Measurements from ENCODE around the gene NTN4.
"Not testable (repeated sequence)": the region's sequence is repeated elsewhere in the genome, so short reads cannot be mapped to it uniquely, and the experiment has no call there.

Gene NTN4

DNA sequence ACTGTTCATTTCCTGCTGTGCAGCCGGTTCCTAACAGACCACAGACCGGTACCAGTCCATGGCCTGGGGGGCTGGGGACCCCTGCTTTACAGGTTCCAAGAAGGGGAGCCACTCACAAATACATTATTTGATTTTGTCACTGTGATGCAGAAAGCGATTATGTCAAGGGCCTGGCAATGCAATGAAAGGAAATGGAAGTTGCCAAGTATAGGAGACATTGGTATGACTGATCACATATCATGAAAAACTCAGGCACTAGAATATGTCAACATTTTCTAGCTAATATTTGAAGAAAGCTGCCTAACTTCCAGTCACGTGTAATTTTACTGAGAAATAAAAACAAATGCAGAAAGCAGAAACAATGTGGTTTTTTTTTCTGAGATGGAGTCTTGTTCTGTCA lies 170.4 kb downstream of the NTN4 start:
- Histone ChIP-seq H3K27me3 (peaks cover 4% of the 10 kb centered on the region), H3K36me3 (no peaks in the 10 kb centered on the region), H3K4me3 (ENCODE audit: low read depth in 1 of 2, low read length in 1 of 2) (no peak overlapping the region), H3K27ac (no peak overlapping the region), H3K4me1 (ENCODE audit: control insufficient read depth in 1 of 2, insufficient read depth in 1 of 2, low read depth in 1 of 2, low read length in 1 of 2) (no peaks in the 10 kb centered on the region), H3K9me3 (no peaks in the 10 kb centered on the region)
- TF ChIP-seq, protein P1, sequence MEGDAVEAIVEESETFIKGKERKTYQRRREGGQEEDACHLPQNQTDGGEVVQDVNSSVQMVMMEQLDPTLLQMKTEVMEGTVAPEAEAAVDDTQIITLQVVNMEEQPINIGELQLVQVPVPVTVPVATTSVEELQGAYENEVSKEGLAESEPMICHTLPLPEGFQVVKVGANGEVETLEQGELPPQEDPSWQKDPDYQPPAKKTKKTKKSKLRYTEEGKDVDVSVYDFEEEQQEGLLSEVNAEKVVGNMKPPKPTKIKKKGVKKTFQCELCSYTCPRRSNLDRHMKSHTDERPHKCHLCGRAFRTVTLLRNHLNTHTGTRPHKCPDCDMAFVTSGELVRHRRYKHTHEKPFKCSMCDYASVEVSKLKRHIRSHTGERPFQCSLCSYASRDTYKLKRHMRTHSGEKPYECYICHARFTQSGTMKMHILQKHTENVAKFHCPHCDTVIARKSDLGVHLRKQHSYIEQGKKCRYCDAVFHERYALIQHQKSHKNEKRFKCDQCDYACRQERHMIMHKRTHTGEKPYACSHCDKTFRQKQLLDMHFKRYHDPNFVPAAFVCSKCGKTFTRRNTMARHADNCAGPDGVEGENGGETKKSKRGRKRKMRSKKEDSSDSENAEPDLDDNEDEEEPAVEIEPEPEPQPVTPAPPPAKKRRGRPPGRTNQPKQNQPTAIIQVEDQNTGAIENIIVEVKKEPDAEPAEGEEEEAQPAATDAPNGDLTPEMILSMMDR (IDR thresholded peaks at IDR 0.05) = no peak

DNA sequence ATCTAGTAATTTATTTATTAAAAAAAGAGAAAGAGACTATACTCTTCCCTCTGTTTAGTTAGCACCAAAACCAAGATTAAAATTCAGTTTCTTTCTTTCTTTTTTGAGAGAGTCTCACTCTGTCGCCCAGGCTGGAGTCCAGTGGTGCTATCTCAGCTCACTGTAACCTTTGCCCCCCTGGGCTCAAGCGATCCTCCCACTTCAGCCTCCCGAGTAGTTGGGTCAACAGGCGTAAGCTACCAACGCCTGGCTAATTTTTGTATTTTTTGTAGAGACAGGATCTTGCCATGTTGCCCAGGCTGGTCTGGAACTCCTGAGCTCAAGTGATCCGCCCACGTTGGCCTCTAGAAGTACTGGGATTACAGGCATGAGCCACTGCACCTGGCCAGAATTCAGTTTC lies 174.1 kb downstream of the NTN4 start:
- H3K9me3 ChIP-seq; H3K27ac ChIP-seq; H3K27me3 ChIP-seq; H3K4me3 ChIP-seq (ENCODE audit: low read depth in 1 of 2, low read length in 1 of 2); H3K36me3 ChIP-seq; H3K4me1 ChIP-seq (ENCODE audit: control insufficient read depth in 1 of 2, insufficient read depth in 1 of 2, low read depth in 1 of 2, low read length in 1 of 2): not testable (repeated sequence)

DNA sequence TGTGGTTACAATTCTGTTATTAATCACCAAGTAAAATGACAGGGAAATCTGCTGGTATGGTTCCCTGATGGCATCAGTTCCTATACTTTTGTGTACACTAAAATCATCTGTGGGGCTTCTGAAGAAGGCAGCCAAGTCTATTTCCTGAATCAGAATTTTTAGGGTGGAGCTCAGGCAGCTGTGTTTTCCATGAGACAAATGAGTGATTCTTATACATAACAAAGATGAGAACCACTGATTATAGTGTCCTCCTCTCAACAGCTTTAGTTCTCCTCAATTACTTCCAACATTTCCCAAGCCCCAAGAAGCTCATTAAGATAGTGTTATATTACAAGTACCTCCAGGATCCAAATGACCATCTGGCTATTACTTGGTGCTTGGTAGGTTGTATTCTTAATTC lies 174.8 kb downstream of the NTN4 start:
- Histone ChIP-seq H3K36me3 (no peaks in the 10 kb centered on the region), H3K4me3 (ENCODE audit: low read depth in 1 of 2, low read length in 1 of 2) (no peak overlapping the region), H3K27ac (no peak overlapping the region), H3K9me3 (no peaks in the 10 kb centered on the region), H3K4me1 (ENCODE audit: control insufficient read depth in 1 of 2, insufficient read depth in 1 of 2, low read depth in 1 of 2, low read length in 1 of 2) (no peaks in the 10 kb centered on the region), H3K27me3 (peaks cover 10% of the 10 kb centered on the region)
- TF ChIP-seq, protein P1 (IDR thresholded peaks at IDR 0.05) = no peak

DNA sequence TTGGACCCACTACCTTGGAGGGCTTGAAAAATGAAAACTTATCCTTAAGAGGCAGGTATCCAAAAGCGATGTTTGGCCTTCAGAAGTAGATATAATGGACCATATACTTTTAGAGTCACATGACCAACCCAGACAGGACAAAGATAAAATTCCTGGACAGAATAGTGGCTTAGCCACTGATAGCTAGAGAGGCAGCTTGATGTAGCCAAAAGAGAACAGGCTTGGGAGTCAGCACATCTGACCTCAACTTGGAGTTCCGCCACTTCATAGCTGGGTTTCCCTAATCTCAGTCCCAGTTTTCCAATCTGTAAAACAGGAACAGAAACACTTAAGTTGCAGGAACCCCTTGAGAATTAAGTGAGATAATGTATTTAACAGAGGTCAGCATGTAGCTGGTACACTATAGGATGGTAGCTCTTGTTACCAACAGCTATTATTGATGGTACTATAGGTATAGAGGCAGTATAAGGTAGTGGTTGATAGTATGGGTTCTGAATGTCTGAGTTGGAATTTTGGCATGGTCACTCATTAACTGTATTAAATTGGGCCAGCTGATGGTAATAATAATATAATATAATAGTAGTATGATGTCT lies 176.1 kb downstream of the NTN4 start:
- H3K27ac ChIP-seq = no peak overlapping the region
- H3K4me3 ChIP-seq (ENCODE audit: low read depth in 1 of 2, low read length in 1 of 2) = no peak overlapping the region
- H3K36me3 ChIP-seq = no peaks in the 10 kb centered on the region
- peaks cover 10% of the 10 kb centered on the region for H3K27me3 ChIP-seq
- H3K4me1 ChIP-seq (ENCODE audit: control insufficient read depth in 1 of 2, insufficient read depth in 1 of 2, low read depth in 1 of 2, low read length in 1 of 2) = no peaks in the 10 kb centered on the region
- TF ChIP-seq, protein P1 (IDR thresholded peaks at IDR 0.05) = no peak
- no peaks in the 10 kb centered on the region for H3K9me3 ChIP-seq

DNA sequence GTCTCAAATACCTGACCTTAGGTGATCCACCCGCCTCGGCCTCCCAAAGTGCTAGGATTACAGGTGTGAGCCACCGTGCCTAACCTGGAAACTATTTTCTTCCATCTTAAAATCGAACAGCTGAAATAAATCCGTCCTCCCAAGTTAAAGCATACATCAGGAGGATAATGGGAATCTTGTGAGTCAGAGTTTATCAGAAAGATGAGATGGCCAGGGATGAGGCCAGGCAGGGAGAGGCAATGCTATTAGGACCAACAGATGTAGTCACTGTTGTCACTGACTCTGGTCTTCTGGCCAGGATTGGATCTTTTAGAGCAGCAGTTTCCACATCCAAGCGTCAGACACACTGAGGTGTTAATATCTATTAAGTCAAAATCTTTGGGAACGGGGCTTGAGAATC lies 177.5 kb downstream of the NTN4 start:
- no peaks in the 10 kb centered on the region for H3K9me3 ChIP-seq
- TF ChIP-seq, protein P1 (IDR thresholded peaks at IDR 0.05) = no peak
- peaks cover 24% of the 10 kb centered on the region for H3K27me3 ChIP-seq
- no peak overlapping the region for H3K4me3 ChIP-seq (ENCODE audit: low read depth in 1 of 2, low read length in 1 of 2)
- H3K27ac ChIP-seq = no peak overlapping the region
- no peaks in the 10 kb centered on the region for H3K36me3 ChIP-seq
- no peaks in the 10 kb centered on the region for H3K4me1 ChIP-seq (ENCODE audit: control insufficient read depth in 1 of 2, insufficient read depth in 1 of 2, low read depth in 1 of 2, low read length in 1 of 2)

DNA sequence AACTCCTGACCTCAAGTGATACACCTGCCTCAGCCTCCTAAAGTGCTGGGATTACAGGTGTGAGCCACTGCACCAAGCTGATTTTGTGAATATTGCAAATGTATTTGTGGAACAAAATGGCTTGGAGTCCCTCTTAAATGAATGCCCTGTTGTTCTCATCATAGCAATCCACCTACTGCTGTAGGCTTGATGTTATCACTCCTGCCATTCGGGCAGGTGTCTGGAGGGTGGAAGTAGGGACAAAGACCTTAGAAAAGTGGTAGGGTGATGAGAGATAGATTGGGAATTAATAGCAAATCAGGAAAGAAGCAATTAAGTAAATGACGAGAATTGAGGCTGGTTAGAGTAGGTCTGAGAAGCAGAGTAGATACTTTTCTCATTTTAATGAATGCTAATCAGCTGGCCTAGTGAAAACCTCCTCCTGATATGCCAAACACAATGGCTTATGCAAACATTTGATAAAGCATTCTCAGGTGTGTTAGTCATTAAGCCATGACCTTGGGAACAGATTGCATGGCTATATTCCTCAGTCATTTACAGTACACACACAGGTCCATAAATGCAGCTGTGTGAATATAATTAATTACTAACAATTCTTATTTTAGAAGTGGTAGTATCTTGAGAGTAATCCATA lies 178.8 kb downstream of the NTN4 start:
- peaks cover 37% of the 10 kb centered on the region for H3K27me3 ChIP-seq
- H3K36me3 ChIP-seq = no peaks in the 10 kb centered on the region
- TF ChIP-seq, protein P1 (IDR thresholded peaks at IDR 0.05) = no peak
- no peaks in the 10 kb centered on the region for H3K9me3 ChIP-seq
- no peaks in the 10 kb centered on the region for H3K4me1 ChIP-seq (ENCODE audit: control insufficient read depth in 1 of 2, insufficient read depth in 1 of 2, low read depth in 1 of 2, low read length in 1 of 2)
- no peak overlapping the region for H3K27ac ChIP-seq
- no peak overlapping the region for H3K4me3 ChIP-seq (ENCODE audit: low read depth in 1 of 2, low read length in 1 of 2)

Measured in neutrophil (primary cell).